GM04503 (cell line): ENCODE results near the gene CDH13.
A peak's percentile ranks its signal among the peaks of the same experiment; 100 is the strongest.

Experiments
- DNase-seq: peaks from one replicate; pipeline ENCODE4 v3.0.0-alpha.2; 2012; ENCODE audit warnings: low read depth

Gene CDH13

GRCh38 chr16:83682116-83682867 is 1055.5 kb downstream of the CDH13 start:
- DNase-seq = no peak

- no peak for DNase-seq
Measured at GRCh38 chr16:83682868-83683235, 1056.1 kb downstream of the CDH13 start.

GRCh38 chr16:83685615-83686165 is 1058.9 kb downstream of the CDH13 start:
- DNase-seq = no peak

DNA sequence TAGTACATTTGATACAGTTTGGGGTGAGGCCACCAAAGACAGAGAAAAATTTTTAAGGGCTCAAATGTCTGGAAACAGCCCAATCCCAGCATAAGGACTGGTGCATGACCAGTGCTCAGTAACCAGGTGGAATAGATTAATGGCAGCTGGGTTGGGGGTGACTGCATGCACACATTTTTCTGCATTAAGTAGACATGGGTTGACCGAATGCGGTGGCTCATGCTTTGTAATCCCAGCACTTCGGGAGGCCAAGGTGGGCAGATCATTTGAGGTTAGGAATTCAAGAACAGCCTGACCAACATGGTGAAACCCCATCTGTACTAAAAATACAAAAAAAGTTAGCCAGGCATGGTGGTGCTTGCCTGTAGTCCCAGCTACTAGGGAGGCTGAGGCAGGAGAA is 1060.0 kb downstream of the CDH13 start:
- no peak for DNase-seq

- DNase-seq = peak; percentile 98
Measured at GRCh38 chr16:83689385-83689831, 1062.6 kb downstream of the CDH13 start.

DNA sequence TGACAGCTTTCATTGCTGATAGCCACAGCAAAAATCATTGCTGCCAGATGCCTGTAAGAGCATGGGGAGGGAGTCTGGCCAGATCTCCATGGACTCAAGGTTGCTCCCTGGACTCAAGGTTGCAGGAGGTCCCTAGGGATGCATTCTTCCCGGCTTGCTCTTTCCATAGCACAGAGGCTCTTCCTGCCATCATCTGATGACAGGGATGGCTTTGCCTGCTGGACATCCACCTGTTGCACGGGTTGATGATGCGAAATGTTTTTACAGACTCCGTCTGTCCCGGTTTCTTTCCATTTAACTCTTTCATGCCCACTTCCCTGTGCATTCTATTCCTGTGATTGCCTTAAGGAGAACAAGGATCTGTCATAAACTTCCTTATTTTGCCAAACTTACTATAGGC is 1065.5 kb downstream of the CDH13 start:
- no peak for DNase-seq

DNA sequence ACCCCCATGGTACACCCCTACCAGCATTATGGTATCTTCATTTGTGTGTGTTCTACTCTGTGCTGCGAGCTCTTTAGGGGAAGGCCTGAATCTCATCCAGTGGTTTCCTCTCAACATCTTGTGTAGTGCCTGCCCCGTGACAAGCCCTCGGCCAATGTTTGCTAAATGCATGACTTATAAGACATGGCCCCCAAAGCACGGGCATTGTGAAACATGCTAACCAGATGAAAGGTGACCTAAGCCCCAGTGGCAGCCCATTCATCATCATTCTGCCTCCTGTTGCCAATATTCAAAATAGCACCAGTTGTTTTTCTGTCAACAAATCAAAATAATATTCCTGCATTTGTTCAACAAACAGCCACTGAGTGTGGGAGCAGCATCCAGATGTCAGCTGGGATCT is 1072.2 kb downstream of the CDH13 start:
- DNase-seq = no peak

DNA sequence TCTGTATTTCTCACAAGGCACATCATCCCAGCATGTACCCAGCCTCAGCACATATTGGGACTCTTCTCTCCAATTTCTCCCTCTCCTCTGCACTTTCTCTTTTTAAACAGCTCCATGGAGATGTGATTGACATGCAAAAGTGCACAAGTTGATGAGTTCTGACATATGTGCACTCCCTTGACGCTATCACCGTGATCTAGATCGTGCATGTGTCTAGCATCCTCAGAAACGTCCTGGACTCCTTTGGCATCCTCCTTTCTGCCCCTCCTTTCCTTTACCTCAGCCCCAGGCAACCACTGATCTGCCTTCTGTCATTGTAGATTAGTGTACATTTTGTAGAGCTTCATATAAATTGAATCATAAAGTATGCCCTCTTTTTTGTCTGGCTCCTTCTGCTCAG is 1073.0 kb downstream of the CDH13 start:
- no peak for DNase-seq

DNA sequence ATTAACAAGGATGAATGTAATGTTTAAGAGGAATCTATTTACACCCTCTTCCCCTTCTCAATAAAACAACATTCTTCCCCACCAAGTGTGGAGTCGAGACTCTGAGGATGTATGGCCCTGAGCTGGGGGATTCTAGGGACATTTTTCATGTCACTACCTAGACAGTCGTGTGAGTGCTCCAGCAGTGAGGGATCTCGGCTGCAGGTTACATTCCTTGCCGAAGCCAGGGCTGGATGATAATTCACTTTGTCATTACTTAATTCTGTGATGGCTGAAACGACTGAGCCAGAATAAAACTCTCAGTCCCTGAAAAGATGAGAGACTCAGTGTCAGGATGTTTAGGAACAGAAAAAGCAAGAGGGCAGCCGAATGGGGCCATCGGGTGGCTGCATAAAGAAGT is 1074.1 kb downstream of the CDH13 start:
- DNase-seq = no peak

DNA sequence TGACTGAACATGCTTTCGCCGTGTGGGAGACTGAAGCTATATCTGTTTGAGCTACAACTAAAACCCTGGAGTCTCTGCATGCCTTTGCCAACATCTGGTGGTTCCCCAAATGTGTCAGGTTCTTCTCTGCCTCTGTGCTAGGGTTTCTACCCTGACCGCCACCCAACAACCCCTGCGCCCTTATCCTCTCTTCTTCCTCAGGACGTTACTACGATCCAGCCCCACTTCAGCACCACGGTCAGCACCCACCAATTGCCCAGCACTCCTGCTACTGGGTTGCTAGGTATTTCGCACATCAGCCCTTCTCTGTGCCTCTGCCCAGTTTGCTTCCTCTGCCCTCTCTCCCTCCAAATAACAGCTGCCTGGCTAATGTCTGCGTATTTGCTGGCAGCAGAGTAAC is 1074.7 kb downstream of the CDH13 start:
- no peak for DNase-seq

GRCh38 chr16:83704656-83705055 is 1077.9 kb downstream of the CDH13 start:
- no peak for DNase-seq

DNA sequence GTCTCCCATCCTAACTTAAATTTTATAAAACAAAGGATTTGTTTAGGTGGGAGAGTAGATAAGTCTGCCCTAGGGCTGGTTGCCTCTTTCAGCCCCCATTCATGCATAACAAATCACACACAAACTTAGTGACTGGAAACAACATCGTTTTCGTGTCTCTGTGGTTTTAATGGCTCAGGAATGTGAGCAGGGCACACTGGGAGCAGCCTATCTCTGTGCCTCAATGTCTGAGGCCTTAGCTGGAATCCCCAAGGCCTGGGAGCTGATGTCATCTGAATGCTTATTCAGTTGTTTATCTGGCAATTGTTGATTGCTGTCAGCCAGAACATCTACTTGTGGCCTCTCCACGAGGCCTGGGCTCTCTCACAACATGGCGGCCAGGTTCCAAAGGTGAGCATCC is 1079.1 kb downstream of the CDH13 start:
- DNase-seq = peak; percentile 53

DNA sequence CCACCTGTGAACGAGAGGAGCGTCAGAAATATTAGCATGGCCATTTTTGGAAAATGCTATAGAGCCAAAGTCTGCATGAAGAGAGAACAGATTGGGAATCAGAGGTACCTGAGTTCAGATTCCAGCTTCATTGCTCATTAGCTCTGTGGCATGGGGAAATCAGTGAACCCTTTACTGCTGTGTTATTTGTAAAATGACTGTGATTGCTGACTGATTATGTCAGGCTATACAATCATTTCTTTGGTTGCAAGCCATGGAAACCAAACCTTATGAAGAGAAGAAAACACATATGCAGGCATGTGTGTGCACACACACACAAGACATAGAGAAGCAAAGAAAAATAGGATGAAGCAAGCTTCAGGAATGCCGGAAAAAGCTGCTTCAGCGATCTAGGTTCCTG is 1079.6 kb downstream of the CDH13 start:
- peak; percentile 52 for DNase-seq

DNA sequence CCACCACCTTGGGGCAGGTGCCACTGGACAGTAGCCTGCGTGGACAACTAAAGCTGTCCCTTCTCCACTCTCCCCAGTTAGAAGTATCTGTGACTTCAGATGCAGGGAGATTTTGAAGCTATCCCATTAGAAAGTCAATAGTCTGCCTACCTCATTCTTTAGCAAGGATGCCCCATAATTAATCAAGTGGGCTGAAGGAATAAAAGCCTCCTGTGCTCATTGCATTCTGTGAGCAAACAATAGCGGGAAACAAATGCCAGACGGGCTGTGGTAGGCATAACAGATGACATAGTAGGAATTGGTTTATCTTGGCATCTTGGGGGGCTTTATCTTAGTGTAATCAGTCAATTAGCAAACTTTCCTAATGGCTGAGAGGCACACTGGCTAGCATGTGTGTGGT is 1084.3 kb downstream of the CDH13 start:
- no peak for DNase-seq

- DNase-seq = no peak
Measured at GRCh38 chr16:83713597-83713996, 1086.8 kb downstream of the CDH13 start.

- no peak for DNase-seq
Measured at GRCh38 chr16:83714286-83714685, 1087.5 kb downstream of the CDH13 start.

- no peak for DNase-seq
Measured at GRCh38 chr16:83715217-83715920, 1088.6 kb downstream of the CDH13 start.

GRCh38 chr16:83717308-83717707 is 1090.5 kb downstream of the CDH13 start:
- DNase-seq = no peak

DNA sequence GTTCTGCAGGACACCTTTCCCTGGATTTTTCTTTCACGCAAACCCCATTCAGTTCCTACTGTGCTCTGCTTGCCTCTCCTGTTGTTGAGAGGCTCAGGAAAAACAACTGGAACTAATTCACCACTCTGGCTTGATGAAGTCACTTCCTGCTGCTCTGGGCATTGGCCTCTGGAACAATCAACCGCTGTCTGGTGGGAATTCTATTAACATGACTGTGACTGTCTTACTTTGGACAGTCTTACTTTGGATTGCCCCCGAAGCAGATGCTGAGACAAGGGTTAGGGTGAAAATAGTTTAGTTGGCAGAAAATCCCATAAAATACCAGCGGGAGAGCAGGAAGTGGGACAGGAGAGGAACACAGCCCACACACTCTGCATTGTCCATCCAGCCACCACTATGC is 1091.0 kb downstream of the CDH13 start:
- peak; percentile 58 for DNase-seq

- DNase-seq = no peak
Measured at GRCh38 chr16:83720213-83720612, 1093.4 kb downstream of the CDH13 start.

GRCh38 chr16:83720981-83721380 is 1094.2 kb downstream of the CDH13 start:
- DNase-seq = no peak

- DNase-seq = no peak
Measured at GRCh38 chr16:83721676-83722075, 1094.9 kb downstream of the CDH13 start.

DNA sequence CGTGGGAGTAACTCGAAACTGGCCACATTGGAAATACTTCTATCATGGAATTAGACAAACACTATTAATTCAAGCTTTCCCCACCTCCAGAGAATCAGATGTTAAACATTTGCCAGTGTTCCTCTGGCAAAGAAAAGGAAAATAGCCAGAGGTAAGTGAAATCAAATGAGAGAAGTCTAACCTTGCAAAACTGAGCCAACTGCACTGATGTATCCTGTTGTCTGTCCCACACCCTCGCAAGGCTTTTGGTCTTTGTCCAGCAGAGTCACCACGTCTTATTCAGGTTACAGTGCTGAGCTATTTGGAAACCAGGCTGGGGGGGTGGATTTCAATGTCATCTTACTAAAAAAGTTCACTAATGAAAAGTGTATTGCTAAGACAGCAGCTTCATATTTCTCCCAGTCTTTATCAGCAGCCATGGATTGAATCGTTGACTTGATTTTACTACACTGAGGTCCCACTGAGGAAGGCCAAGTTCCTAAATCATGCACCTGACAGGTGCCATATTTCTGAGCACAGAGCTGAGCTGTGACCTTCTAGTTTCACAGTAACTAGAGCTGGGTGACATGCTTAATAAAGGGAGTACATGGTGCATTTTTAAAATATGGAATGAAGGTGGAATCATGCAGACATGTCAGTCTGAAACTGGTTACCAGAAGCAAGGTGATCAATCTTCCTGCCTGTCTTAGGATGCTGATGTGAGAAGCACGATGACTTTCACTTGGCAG is 1095.9 kb downstream of the CDH13 start:
- DNase-seq = no peak
